HG03139 (cell line): ENCODE results near the gene SLC22A4.

Experiments
- ATAC-seq: cut with Tn5 transposase; IDR thresholded peaks from one replicate; pipeline ENCODE4 v1.9.1; 2021; ENCODE audit not compliant: unreplicated experiment

SLC22A4 gene

GRCh38 chr5:132298298-132299212 lies 4.4 kb downstream of the SLC22A4 start:
- ATAC-seq, result no peak

GRCh38 chr5:132299917-132300316 lies 5.7 kb downstream of the SLC22A4 start:
- ATAC-seq, result no peak

GRCh38 chr5:132300577-132301343 lies 6.6 kb downstream of the SLC22A4 start:
- ATAC-seq, result no peak

- ATAC-seq, result no peak
Measured at GRCh38 chr5:132301344-132302271, 7.4 kb downstream of the SLC22A4 start.

- no peak for ATAC-seq
Measured at GRCh38 chr5:132302413-132302812, 8.2 kb downstream of the SLC22A4 start.

- no peak for ATAC-seq
Measured at GRCh38 chr5:132303589-132303988, 9.4 kb downstream of the SLC22A4 start.

- ATAC-seq, result no peak
Measured at GRCh38 chr5:132305420-132305819, 11.2 kb downstream of the SLC22A4 start.

GRCh38 chr5:132308701-132309100 lies 14.5 kb downstream of the SLC22A4 start:
- no peak for ATAC-seq

- ATAC-seq, result no peak
Measured at GRCh38 chr5:132309679-132310078, 15.5 kb downstream of the SLC22A4 start.

GRCh38 chr5:132310141-132310834 lies 16.1 kb downstream of the SLC22A4 start:
- no peak for ATAC-seq

GRCh38 chr5:132313366-132313765 lies 19.2 kb downstream of the SLC22A4 start:
- ATAC-seq, result no peak

- ATAC-seq, result no peak
Measured at GRCh38 chr5:132313961-132314432, 19.8 kb downstream of the SLC22A4 start.

GRCh38 chr5:132315529-132316067 lies 21.4 kb downstream of the SLC22A4 start:
- no peak for ATAC-seq

- ATAC-seq, result no peak
Measured at GRCh38 chr5:132319975-132320374, 25.8 kb downstream of the SLC22A4 start.

GRCh38 chr5:132321109-132321721 lies 27.0 kb downstream of the SLC22A4 start:
- no peak for ATAC-seq

GRCh38 chr5:132322266-132322665 lies 28.1 kb downstream of the SLC22A4 start:
- no peak for ATAC-seq

- ATAC-seq, result no peak
Measured at GRCh38 chr5:132323202-132323601, 29.0 kb downstream of the SLC22A4 start.

- ATAC-seq, result no peak
Measured at GRCh38 chr5:132325691-132326090, 31.5 kb downstream of the SLC22A4 start.

GRCh38 chr5:132327252-132327955 lies 33.2 kb downstream of the SLC22A4 start:
- ATAC-seq, result no peak
